Measurements from ENCODE around the gene CCDC107.

DNA sequence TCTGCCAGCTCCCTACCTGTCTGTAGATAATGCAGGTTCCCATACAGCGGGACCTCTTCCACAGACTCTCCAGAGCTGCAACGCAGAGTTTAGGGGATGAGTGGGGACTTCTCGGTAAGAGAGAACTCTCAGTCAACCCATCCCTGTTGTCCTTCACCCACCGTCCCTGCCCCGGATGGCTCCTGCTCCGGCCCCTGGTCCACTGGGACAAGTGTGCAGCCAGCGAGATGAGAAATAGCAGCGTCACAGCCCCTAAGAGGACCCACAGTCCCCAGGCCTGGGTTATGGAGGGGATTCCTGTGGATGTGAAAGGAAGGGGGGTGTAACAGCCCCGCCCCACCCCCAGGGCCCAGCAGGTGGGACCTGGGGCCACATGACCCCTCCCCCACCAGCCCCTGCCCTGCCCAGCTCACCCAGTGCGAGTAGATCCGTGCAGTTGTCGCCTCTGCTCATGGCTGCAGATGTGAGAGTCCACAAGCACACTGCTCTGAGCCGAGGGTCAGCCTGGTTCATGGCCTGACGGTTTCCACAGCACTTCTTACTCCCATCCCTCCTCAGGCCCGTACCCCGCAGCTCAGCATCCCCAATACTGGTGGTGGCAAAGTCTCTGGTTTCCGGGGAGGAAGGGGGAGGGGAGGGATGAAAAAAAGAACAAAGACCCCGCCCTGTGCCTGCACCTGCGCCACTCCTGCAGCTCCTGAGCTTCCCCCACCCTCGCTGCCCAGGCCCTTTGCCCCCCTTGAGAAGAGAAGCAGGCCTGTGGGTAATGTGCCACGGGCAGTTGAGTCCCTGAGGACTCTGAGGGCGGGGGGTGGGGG, 7.5 kb upstream of the CCDC107 start, which contains the start of gene SIT1:
- no peak for TF ChIP-seq POLR2A (IDR thresholded peaks at IDR 0.05; ENCODE audit: low read depth, low read length)
- TF ChIP-seq TAF1 (IDR thresholded peaks at IDR 0.05; ENCODE audit: borderline replicate concordance, low read depth, low read length) = no peak
